Type B pancreatic cell (in vitro differentiated cells): ENCODE measurements around the gene LRRC41. TPM values are rescaled to one million over a fixed set of nuclear protein-coding genes. Genes with fewer than 3 reads are reported as not detected.
"Not testable (repeated sequence)": the region's sequence is repeated elsewhere in the genome, so short reads cannot be mapped to it uniquely, and the experiment has no call there.

Experiments used
- DNase-seq: peaks from one replicate; pipeline ENCODE4 v3.0.0; 2021; ENCODE audit warnings: mixed read lengths; ENCODE audit not compliant: unreplicated experiment; ENCODE audit errors: extremely low spot score
- H3K27ac Mint-ChIP-seq: 2 replicates; pipeline ENCODE4 v1.8.0; 2021; ENCODE audit warnings: mild to moderate bottlenecking, mixed read lengths
- H3K27me3 Mint-ChIP-seq: 2 replicates; pipeline ENCODE4 v1.8.0; 2021; ENCODE audit warnings: mixed read lengths
- H3K36me3 Mint-ChIP-seq: 2 replicates; pipeline ENCODE4 v1.8.0; 2021; ENCODE audit warnings: mixed read lengths
- H3K4me1 Mint-ChIP-seq: one replicate; pipeline ENCODE4 v1.8.0; 2021; ENCODE audit warnings: mixed read lengths; ENCODE audit not compliant: unreplicated experiment
- H3K4me3 Mint-ChIP-seq: 2 replicates; pipeline ENCODE4 v1.8.0; 2021; ENCODE audit warnings: mild to moderate bottlenecking, mixed read lengths
- H3K9me3 Mint-ChIP-seq: 2 replicates; pipeline ENCODE4 v1.8.0; 2021; ENCODE audit warnings: mixed read lengths
- CTCF ChIP-seq: fragments of 200-600 bp; sonication (generic); conservative IDR thresholded peaks from 2 replicates; pipeline ENCODE4 v1.5.0; 2021; ENCODE audit warnings: antibody characterized with exemption, mild to moderate bottlenecking
- total RNA-seq: library from RNA; stranded (reverse); gene quantifications from 2 replicates; pipeline ENCODE4 v1.2.1, GENCODE V29; 2021; ENCODE audit warnings: low replicate concordance

Gene LRRC41
- total RNA-seq, 1 donor from 2014 or later = 89.9 TPM

- H3K9me3 Mint-ChIP-seq, H3K36me3 Mint-ChIP-seq, DNase-seq, H3K27me3 Mint-ChIP-seq: not testable (repeated sequence)
- Mint-ChIP-seq H3K27ac (peak overlapping the region; percentile 79), H3K4me3 (peak overlapping the region; percentile 36), H3K4me1 (peaks cover 14% of the 10 kb centered on the region)
These were observed 16.8 kb upstream of the LRRC41 start for GRCh38 chr1:46319960-46320914.

GRCh38 chr1:46319301-46319700 is 15.9 kb upstream of the LRRC41 start:
- H3K27me3 Mint-ChIP-seq, H3K27ac Mint-ChIP-seq, H3K4me3 Mint-ChIP-seq, H3K9me3 Mint-ChIP-seq, DNase-seq: not testable (repeated sequence)
- peaks cover 12% of the 10 kb centered on the region for H3K36me3 Mint-ChIP-seq
- peaks cover 14% of the 10 kb centered on the region for H3K4me1 Mint-ChIP-seq

GRCh38 chr1:46317323-46317722 is 13.9 kb upstream of the LRRC41 start:
- no peak overlapping the region for H3K27ac Mint-ChIP-seq
- H3K36me3 Mint-ChIP-seq = peaks cover 17% of the 10 kb centered on the region
- no peak overlapping the region for H3K4me3 Mint-ChIP-seq
- peaks cover 14% of the 10 kb centered on the region for H3K4me1 Mint-ChIP-seq
- no peaks in the 10 kb centered on the region for H3K9me3 Mint-ChIP-seq
- DNase-seq = no peak
- TF ChIP-seq CTCF = no peak
- H3K27me3 Mint-ChIP-seq = no peaks in the 10 kb centered on the region

- H3K4me1 Mint-ChIP-seq = peaks cover 10% of the 10 kb centered on the region
- H3K27ac Mint-ChIP-seq = no peak overlapping the region
- no peaks in the 10 kb centered on the region for H3K27me3 Mint-ChIP-seq
- H3K9me3 Mint-ChIP-seq = no peaks in the 10 kb centered on the region
- TF ChIP-seq CTCF = no peak
- DNase-seq = no peak
- H3K36me3 Mint-ChIP-seq = peaks cover 20% of the 10 kb centered on the region
- no peak overlapping the region for H3K4me3 Mint-ChIP-seq
These were observed 12.4 kb upstream of the LRRC41 start for GRCh38 chr1:46315669-46316403.

- Mint-ChIP-seq H3K4me3 (no peak overlapping the region), H3K4me1 (peaks cover 9% of the 10 kb centered on the region), H3K36me3 (peaks cover 31% of the 10 kb centered on the region), H3K9me3 (no peaks in the 10 kb centered on the region), H3K27me3 (no peaks in the 10 kb centered on the region), H3K27ac (no peak overlapping the region)
- no peak for DNase-seq
- no peak for TF ChIP-seq CTCF
These were observed 6.9 kb upstream of the LRRC41 start for GRCh38 chr1:46310321-46310720.

- peaks cover 27% of the 10 kb centered on the region for H3K36me3 Mint-ChIP-seq
- DNase-seq = no peak
- no peak overlapping the region for H3K4me3 Mint-ChIP-seq
- no peaks in the 10 kb centered on the region for H3K27me3 Mint-ChIP-seq
- H3K9me3 Mint-ChIP-seq = no peaks in the 10 kb centered on the region
- peaks cover 9% of the 10 kb centered on the region for H3K4me1 Mint-ChIP-seq
- H3K27ac Mint-ChIP-seq = no peak overlapping the region
- no peak for TF ChIP-seq CTCF
These were observed 6.2 kb upstream of the LRRC41 start for GRCh38 chr1:46309401-46310159.
